ENCODE data around the gene HIPK2. TPM values are rescaled to one million over a fixed set of nuclear protein-coding genes. Genes with fewer than 3 reads are reported as not detected.

Gene HIPK2
- total RNA-seq, 2 experiments from 2014 or later, result 6.2 to 7.9 TPM

DNA sequence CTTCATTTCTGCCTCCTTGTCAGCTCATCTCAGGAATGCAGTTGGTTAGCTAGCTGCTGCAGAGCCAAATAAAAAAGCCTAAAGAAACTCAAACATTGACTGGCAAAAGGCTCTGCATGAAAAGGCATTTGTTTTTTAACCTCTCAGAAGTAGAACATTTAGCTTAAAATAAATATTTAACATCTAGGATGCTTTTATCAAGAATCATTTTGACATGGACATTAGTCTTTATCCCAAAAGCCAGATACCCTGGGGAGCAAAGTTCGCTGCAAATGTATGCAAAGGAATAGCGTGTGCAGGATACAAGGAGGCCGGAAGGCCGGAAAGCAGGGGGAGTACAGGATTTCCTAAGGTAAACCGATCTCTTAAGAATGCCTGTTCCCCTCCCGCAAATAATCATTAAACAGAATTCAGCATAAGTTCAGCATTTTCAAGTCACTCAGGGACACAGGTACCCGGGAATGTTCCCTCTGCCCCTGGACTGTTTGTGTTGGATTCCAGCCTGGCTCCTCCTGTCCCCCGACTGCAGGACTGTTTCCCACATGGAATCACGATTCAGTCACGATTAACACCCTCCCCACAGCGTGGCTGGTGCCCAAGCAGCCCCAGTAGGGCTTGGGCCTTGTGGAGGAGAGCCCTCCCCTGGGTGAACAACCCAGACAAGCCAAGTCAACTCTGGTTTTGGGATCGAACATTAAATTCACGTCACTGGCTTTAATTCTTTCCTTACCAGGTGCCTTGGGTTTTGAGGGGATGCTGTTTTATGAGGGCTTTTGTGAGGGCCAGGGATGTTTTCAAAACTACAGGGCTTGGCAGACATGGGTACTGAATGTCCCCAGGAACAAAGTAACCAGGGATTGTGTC is 97.8 kb downstream of the HIPK2 start:
- Histone ChIP-seq H3K4me2 (ENCODE audit: low read length) (no peak overlapping the region), H3K27ac (ENCODE audit: low read depth, low read length, poor library complexity, severe bottlenecking) (no peak overlapping the region), H3K36me3 (ENCODE audit: insufficient read depth, low read length) (no peaks in the 10 kb centered on the region), H3K9me2 (ENCODE audit: insufficient read depth, low read length) (no peaks in the 10 kb centered on the region), H3K4me1 (ENCODE audit: insufficient read depth, low read length, poor library complexity, severe bottlenecking) (no peaks in the 10 kb centered on the region), H3K4me3 (ENCODE audit: low read depth, low read length, poor library complexity, severe bottlenecking) (no peak overlapping the region), H4K20me1 (ENCODE audit: insufficient read depth, low read length) (no peaks in the 10 kb centered on the region), H3K9me3 (ENCODE audit: low read length) (no peaks in the 10 kb centered on the region), H3K79me2 (ENCODE audit: insufficient read depth, low read depth, low read length) (no peaks in the 10 kb centered on the region), H2AFZ (ENCODE audit: low read length) (no peak overlapping the region)
- POLR2A ChIA-PET, result no interaction called here
- no peak for DNase-seq (ENCODE audit: low spot score)
- TF ChIP-seq EZH2phosphoT487 (IDR thresholded peaks at IDR 0.05; ENCODE audit: borderline replicate concordance, low read depth, low read length), result no peak
- TF ChIP-seq, protein P1, sequence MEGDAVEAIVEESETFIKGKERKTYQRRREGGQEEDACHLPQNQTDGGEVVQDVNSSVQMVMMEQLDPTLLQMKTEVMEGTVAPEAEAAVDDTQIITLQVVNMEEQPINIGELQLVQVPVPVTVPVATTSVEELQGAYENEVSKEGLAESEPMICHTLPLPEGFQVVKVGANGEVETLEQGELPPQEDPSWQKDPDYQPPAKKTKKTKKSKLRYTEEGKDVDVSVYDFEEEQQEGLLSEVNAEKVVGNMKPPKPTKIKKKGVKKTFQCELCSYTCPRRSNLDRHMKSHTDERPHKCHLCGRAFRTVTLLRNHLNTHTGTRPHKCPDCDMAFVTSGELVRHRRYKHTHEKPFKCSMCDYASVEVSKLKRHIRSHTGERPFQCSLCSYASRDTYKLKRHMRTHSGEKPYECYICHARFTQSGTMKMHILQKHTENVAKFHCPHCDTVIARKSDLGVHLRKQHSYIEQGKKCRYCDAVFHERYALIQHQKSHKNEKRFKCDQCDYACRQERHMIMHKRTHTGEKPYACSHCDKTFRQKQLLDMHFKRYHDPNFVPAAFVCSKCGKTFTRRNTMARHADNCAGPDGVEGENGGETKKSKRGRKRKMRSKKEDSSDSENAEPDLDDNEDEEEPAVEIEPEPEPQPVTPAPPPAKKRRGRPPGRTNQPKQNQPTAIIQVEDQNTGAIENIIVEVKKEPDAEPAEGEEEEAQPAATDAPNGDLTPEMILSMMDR (conservative IDR thresholded peaks at IDR 0.05; ENCODE audit: low read length), result no peak
- intact Hi-C loops (cut with micrococcal nuclease; ENCODE audit: unreplicated experiment), result no loop called here
- CTCF ChIA-PET (ENCODE audit: unreplicated experiment), result no interaction called here
- no TSS peak for BruUV-seq (replicated peaks)

DNA sequence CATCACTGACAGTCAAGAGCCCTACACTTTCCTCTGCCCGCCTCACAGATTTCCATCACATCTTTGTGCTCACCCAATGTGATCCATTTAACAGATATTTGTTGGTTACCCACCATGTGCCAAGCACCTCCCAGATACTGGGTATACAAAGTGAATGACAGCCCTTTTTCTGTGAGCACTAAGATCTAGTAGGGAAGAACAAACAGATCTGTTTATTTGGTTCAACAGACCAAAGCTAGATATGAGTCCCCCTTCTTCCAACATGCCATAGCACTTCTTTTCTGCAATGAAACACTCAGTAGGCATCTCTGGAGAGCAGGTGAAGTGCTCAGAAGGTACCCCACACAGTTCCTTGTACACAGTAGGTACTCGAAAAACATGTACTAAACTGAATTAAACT is 101.4 kb downstream of the HIPK2 start:
- intact Hi-C loops (cut with micrococcal nuclease; ENCODE audit: unreplicated experiment), result no loop called here
- Histone ChIP-seq H4K20me1 (ENCODE audit: insufficient read depth, low read length) (no peaks in the 10 kb centered on the region), H3K9me3 (ENCODE audit: low read length) (no peaks in the 10 kb centered on the region), H3K9me2 (ENCODE audit: insufficient read depth, low read length) (no peaks in the 10 kb centered on the region), H3K36me3 (ENCODE audit: insufficient read depth, low read length) (no peaks in the 10 kb centered on the region), H3K4me2 (ENCODE audit: low read length) (no peak overlapping the region), H3K27ac (ENCODE audit: low read depth, low read length, poor library complexity, severe bottlenecking) (no peak overlapping the region), H3K4me1 (ENCODE audit: insufficient read depth, low read length, poor library complexity, severe bottlenecking) (no peaks in the 10 kb centered on the region), H3K4me3 (ENCODE audit: low read depth, low read length, poor library complexity, severe bottlenecking) (no peak overlapping the region), H2AFZ (ENCODE audit: low read length) (no peak overlapping the region), H3K79me2 (ENCODE audit: insufficient read depth, low read depth, low read length) (no peaks in the 10 kb centered on the region)
- no peak for TF ChIP-seq EZH2phosphoT487 (IDR thresholded peaks at IDR 0.05; ENCODE audit: borderline replicate concordance, low read depth, low read length)
- TF ChIP-seq, protein P1 (conservative IDR thresholded peaks at IDR 0.05; ENCODE audit: low read length), result no peak
- no peak for DNase-seq (ENCODE audit: low spot score)
- POLR2A ChIA-PET, result no interaction called here
- CTCF ChIA-PET (ENCODE audit: unreplicated experiment), result no interaction called here
- no TSS peak for BruUV-seq (replicated peaks)
